GM12874 (cell line): ENCODE measurements around the gene OTULIN.

Experiments
- TF ChIP-seq, protein P1 (sequence below): IDR thresholded peaks from 2 replicates; pipeline ENCODE4 v1.5.1; 2011; ENCODE audit warnings: low read depth, mild to moderate bottlenecking, control low read depth, low read length, moderate library complexity; ENCODE audit not compliant: insufficient read depth

OTULIN gene

DNA sequence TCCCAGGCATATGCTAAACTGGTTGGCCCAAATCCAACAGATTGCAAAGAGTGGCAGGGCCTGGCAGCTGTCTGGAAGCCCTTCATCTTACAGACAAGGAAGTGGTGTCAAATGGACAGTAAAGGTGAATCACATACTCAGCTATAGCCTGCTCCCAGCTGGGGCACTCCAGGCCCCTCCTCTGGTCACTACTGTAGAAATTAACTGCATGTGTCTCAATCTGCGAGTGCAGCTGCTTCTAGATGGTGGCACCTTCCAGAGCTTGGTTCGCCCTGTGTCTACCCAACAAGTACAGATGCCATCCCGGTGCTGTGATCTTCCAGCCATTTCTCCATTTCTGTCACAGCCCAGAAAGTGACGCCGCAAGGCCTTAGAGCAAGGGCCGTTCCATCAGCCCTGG, 50.2 kb downstream of the OTULIN start:
- TF ChIP-seq, protein P1, sequence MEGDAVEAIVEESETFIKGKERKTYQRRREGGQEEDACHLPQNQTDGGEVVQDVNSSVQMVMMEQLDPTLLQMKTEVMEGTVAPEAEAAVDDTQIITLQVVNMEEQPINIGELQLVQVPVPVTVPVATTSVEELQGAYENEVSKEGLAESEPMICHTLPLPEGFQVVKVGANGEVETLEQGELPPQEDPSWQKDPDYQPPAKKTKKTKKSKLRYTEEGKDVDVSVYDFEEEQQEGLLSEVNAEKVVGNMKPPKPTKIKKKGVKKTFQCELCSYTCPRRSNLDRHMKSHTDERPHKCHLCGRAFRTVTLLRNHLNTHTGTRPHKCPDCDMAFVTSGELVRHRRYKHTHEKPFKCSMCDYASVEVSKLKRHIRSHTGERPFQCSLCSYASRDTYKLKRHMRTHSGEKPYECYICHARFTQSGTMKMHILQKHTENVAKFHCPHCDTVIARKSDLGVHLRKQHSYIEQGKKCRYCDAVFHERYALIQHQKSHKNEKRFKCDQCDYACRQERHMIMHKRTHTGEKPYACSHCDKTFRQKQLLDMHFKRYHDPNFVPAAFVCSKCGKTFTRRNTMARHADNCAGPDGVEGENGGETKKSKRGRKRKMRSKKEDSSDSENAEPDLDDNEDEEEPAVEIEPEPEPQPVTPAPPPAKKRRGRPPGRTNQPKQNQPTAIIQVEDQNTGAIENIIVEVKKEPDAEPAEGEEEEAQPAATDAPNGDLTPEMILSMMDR = no peak

DNA sequence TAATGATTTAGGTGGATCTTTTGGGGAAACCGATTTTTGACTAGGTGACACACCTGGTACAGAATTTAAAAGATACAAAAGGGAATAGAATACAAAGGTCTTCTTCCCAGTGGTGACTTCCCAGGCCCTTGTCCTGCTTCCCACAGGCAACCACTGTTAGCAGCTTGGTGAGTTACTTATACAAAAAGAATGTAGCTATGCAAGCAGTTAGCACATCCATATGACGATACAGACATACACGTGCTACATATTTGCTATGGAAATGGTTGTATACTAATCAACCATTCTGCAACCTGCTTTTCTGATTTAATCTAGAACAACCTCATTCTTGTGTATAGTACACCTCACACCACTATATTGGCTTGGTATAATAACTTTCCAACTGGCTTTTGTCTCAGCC, 51.0 kb downstream of the OTULIN start:
- TF ChIP-seq, protein P1 = no peak

DNA sequence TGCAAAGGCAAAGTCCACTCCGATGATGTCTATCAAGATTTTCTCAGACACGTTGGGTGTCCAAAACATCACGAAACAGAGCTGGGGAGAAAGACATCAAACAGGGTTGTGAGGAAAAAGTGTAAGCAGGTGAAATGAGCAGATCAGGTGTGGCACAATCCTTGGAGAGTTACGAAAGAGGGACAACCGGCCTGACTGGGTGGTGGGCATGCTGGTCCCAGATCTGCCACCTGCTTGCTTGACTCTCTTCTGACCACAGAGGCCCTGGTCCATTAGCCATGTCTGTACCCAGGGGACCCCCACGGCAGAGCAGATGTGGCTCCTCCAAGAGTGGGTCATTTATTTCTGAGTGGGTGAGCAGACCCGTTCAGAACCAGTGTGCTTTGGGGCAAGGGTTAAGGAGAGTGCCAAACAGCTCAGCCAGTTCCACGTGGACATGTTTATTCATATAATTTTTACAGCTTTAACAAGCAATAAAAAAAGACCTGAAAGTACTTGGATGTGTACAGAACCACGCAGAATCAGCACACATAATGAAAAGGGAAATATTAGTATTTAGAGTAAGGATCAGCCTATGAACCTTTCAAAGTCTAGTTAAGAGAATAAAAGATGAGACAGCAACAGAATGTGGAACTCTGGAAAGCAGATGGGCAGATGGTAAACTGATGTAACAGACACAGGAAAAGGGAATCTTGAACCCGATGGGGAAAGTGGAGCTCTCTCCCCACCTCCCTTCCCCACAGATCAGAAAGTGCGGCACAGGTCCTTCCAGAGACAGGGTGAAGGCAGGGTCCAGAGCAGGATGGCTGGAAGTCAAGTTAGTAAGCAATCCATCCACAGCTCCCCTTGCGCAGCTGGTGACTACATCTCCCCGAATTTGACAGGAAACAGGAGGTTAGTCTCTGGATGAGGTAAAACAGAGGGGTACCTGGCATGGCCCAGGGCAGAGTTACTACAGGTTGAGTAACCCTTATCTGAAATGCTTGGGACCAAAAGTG, 52.5 kb downstream of the OTULIN start:
- TF ChIP-seq, protein P1 = no peak

DNA sequence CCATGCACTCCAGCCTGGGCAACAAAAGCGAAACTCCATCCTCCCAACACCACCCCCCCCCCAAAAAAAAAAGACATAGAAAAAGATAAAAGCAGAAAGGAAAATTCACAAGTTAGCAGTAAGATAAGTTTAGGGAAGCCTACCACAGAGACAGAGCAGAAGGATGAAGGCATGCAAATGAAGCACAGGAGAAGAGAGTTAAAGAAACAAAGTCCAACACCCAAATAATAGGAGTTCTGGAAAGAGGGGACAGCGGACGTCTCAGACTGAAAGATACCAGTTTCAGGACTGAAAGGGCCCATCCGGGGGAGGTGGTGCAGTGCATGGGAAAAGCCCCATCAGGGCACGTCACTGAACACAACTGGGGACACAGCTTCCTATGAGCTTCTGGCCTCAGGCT, 54.3 kb downstream of the OTULIN start:
- TF ChIP-seq, protein P1 = no peak

DNA sequence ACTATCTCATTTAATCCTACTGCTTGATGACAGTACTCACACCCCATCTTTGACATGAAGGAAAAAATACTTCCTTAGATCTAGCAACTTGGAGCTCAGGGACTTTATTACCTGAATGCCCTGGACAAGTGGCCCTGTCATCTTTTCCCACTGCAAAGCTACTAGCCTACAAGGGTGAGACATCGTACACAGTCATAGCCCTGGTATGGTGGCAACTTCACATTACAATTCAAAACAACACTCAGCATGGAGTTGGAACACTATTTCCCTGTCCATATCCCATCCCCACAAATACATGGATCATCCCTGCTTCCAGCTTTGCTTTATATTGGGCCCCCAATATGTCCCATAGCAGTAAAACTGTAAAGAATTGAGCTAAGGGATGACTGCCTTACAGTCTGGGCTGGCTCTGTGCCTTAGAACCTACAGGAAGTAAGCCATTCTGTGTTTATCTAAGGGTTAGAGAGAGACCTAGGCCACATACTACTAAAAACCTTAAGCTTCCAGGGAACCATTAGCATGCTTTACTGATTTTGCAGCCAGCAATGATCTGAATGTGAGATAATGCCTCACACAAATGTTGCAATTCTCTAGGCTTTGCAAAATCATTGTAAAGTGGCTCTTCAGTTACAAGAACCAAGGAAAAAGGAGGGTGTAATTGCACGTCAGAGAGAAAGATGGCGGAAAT, 55.9 kb downstream of the OTULIN start:
- TF ChIP-seq, protein P1 = no peak

DNA sequence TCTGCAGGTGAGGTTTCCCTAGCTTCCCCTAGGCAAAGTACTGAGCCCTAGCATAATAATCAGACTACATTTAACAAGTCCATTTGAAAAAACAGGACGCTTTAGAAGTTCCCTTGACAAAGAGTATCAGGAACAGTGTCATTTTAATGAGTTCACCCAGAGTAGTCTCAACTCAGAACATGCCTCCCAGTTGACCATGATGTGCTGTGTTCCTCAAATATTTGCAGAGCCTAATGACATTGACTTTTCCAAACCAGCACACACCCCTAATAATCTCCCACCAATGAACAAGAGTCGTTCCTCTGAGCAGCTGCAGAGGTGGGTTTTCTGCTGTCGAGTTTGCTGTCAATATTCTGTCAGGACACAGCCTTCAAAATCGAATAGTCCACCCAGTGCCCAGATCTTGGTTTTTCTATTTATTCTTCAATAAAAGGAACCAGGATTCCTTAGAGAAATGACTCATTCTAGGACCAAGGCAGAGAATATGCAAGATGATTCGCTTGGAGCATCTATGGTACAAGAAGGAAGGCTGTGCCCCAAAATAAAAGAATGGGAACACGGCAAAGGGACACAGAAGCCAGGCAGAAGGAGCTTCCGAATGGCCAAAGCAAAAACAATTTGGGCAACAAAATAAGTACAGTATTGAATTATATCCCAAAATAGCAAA, 57.6 kb downstream of the OTULIN start:
- TF ChIP-seq, protein P1 = no peak

DNA sequence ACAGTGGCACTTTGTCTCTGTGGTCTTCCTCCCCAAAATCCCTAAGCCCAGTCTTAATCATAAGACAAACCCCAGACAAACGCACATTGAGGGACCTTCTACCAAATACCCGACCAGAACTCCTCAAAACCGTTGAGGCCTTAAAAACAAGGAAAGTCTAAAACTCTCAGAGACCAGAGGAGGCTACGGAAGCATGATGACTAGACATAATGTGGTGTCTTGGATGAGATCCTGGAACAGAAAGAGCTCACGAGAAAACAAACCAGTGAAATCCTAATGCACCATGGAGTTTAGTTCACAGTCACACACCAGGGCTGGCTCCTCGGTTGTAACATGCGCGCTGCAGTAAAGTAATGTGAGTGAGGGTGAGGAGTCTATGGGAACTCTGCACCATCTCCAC, 58.4 kb downstream of the OTULIN start:
- TF ChIP-seq, protein P1 = no peak
